ENCODE results near the gene TRPM2. TPM values are rescaled to one million over a fixed set of nuclear protein-coding genes. Genes with fewer than 3 reads are reported as not detected.

TRPM2 gene
- total and polyA plus RNA-seq, 2 of the 13 experiments (the other 11 are each of a cell fraction or from before 2014, with no cell fraction given), result 0.07 to 0.20 TPM

DNA sequence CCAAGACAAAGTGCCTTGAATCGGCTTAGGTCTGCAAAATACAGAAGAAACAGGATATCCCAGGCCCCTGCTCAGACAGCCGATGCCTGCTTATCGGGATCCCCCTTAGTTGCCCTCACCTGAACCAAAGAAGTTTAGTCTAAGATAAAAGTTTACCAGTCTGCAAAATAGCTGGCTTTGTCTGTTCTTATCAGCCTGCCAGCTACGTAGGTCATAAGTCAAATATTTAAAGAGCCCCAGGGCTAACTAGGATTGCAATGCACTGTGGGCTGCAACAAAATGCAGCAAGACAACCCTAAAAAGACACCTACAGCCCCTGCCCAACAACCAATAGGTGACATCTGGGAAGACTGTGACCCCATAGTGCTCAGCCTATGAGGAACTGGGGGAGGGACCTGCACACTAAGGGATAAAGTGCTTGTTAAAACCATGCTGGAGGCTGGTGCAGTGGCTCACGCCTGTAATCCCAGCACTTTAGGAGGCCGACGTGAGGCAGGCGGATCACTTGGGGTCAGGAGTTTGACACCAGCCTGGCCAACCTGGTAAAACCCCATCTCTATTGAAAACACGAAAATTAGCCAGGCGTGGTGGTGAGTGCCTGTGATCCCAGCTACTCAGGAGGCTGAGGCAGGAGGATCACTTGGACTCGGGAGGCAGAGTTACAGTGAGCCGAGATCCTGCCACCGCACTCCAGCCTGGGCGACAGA is 129.3 kb downstream of the TRPM2 start (continued):
- TF ChIP-seq, protein P1, sequence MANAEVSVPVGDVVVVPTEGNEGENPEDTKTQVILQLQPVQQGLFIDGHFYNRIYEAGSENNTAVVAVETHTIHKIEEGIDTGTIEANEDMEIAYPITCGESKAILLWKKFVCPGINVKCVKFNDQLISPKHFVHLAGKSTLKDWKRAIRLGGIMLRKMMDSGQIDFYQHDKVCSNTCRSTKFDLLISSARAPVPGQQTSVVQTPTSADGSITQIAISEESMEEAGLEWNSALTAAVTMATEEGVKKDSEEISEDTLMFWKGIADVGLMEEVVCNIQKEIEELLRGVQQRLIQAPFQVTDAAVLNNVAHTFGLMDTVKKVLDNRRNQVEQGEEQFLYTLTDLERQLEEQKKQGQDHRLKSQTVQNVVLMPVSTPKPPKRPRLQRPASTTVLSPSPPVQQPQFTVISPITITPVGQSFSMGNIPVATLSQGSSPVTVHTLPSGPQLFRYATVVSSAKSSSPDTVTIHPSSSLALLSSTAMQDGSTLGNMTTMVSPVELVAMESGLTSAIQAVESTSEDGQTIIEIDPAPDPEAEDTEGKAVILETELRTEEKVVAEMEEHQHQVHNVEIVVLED (CRISPR knock-in tag; IDR thresholded peaks at IDR 0.05; ENCODE audit: borderline replicate concordance), result no peak
- peak; percentile 61; the same call in 1 of the 2 replicates for TF ChIP-seq ZBTB38 (CRISPR knock-in tag; IDR thresholded peaks at IDR 0.05)
- TF ChIP-seq ZNF788 (CRISPR knock-in tag; IDR thresholded peaks at IDR 0.05; ENCODE audit: borderline replicate concordance), result 0 out of 2 replicates have a peak, but pooled peaks have one; percentile 24
- TF ChIP-seq, protein P2, sequence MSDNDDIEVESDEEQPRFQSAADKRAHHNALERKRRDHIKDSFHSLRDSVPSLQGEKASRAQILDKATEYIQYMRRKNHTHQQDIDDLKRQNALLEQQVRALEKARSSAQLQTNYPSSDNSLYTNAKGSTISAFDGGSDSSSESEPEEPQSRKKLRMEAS (IDR thresholded peaks at IDR 0.05), result peak; percentile 88
- TF ChIP-seq, protein P3, sequence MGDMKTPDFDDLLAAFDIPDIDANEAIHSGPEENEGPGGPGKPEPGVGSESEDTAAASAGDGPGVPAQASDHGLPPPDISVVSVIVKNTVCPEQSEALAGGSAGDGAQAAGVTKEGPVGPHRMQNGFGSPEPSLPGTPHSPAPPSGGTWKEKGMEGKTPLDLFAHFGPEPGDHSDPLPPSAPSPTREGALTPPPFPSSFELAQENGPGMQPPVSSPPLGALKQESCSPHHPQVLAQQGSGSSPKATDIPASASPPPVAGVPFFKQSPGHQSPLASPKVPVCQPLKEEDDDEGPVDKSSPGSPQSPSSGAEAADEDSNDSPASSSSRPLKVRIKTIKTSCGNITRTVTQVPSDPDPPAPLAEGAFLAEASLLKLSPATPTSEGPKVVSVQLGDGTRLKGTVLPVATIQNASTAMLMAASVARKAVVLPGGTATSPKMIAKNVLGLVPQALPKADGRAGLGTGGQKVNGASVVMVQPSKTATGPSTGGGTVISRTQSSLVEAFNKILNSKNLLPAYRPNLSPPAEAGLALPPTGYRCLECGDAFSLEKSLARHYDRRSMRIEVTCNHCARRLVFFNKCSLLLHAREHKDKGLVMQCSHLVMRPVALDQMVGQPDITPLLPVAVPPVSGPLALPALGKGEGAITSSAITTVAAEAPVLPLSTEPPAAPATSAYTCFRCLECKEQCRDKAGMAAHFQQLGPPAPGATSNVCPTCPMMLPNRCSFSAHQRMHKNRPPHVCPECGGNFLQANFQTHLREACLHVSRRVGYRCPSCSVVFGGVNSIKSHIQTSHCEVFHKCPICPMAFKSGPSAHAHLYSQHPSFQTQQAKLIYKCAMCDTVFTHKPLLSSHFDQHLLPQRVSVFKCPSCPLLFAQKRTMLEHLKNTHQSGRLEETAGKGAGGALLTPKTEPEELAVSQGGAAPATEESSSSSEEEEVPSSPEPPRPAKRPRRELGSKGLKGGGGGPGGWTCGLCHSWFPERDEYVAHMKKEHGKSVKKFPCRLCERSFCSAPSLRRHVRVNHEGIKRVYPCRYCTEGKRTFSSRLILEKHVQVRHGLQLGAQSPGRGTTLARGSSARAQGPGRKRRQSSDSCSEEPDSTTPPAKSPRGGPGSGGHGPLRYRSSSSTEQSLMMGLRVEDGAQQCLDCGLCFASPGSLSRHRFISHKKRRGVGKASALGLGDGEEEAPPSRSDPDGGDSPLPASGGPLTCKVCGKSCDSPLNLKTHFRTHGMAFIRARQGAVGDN (CRISPR knock-in tag; IDR thresholded peaks at IDR 0.05), result peak; percentile 74; the same call in 1 of the 2 replicates
- 0 out of 2 replicates have a peak, but pooled peaks have one; percentile 34 for TF ChIP-seq MIXL1 (CRISPR knock-in tag; IDR thresholded peaks at IDR 0.05)
- TF ChIP-seq, protein P4, sequence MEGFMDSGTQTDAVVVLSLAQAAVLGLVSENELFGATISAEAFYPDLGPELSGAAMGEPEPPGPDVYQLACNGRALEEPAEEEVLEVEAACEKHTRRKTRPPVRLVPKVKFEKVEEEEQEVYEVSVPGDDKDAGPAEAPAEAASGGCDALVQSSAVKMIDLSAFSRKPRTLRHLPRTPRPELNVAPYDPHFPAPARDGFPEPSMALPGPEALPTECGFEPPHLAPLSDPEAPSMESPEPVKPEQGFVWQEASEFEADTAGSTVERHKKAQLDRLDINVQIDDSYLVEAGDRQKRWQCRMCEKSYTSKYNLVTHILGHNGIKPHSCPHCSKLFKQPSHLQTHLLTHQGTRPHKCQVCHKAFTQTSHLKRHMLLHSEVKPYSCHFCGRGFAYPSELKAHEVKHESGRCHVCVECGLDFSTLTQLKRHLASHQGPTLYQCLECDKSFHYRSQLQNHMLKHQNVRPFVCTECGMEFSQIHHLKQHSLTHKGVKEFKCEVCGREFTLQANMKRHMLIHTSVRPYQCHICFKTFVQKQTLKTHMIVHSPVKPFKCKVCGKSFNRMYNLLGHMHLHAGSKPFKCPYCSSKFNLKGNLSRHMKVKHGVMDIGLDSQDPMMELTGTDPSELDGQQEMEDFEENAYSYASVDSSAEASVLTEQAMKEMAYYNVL (CRISPR knock-in tag; IDR thresholded peaks at IDR 0.05; ENCODE audit: borderline replicate concordance), result peak; percentile 64; the same call in 1 of the 2 replicates
- TF ChIP-seq ZBTB7B (CRISPR knock-in tag; IDR thresholded peaks at IDR 0.05), result peak; percentile 59; the same call in 1 of the 2 replicates
- TF ChIP-seq, protein P5, sequence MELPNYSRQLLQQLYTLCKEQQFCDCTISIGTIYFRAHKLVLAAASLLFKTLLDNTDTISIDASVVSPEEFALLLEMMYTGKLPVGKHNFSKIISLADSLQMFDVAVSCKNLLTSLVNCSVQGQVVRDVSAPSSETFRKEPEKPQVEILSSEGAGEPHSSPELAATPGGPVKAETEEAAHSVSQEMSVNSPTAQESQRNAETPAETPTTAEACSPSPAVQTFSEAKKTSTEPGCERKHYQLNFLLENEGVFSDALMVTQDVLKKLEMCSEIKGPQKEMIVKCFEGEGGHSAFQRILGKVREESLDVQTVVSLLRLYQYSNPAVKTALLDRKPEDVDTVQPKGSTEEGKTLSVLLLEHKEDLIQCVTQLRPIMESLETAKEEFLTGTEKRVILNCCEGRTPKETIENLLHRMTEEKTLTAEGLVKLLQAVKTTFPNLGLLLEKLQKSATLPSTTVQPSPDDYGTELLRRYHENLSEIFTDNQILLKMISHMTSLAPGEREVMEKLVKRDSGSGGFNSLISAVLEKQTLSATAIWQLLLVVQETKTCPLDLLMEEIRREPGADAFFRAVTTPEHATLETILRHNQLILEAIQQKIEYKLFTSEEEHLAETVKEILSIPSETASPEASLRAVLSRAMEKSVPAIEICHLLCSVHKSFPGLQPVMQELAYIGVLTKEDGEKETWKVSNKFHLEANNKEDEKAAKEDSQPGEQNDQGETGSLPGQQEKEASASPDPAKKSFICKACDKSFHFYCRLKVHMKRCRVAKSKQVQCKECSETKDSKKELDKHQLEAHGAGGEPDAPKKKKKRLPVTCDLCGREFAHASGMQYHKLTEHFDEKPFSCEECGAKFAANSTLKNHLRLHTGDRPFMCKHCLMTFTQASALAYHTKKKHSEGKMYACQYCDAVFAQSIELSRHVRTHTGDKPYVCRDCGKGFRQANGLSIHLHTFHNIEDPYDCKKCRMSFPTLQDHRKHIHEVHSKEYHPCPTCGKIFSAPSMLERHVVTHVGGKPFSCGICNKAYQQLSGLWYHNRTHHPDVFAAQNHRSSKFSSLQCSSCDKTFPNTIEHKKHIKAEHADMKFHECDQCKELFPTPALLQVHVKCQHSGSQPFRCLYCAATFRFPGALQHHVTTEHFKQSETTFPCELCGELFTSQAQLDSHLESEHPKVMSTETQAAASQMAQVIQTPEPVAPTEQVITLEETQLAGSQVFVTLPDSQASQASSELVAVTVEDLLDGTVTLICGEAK (IDR thresholded peaks at IDR 0.05), result no peak
- TF ChIP-seq, protein P5 (CRISPR knock-in tag; IDR thresholded peaks at IDR 0.05), result no peak

Data from HepG2 (cell line).